H1 (cell line): ENCODE data around the gene C5AR1. TPM values are rescaled to one million over a fixed set of nuclear protein-coding genes. Genes with fewer than 3 reads are reported as not detected.

ENCODE experiments used
- CHD1 ChIP-seq: IDR thresholded peaks from 2 replicates; pipeline ENCODE4 v1.6.1; 2012; ENCODE audit warnings: low read depth, low read length, improper control_type of control experiment
- CHD2 ChIP-seq: IDR thresholded peaks from 2 replicates; pipeline ENCODE4 v1.6.1; 2012; ENCODE audit warnings: low read length, improper control_type of control experiment
- EGR1 ChIP-seq: IDR thresholded peaks from 2 replicates; pipeline ENCODE4 v1.6.1; 2011; ENCODE audit warnings: low read depth, low read length, borderline replicate concordance
- RAD21 ChIP-seq, 2 experiments: IDR thresholded peaks in 1 of 2; conservative IDR thresholded peaks in 1 of 2; 2 replicates each; pipeline ENCODE4 v1.6.1; 2011; ENCODE audit warnings: low read depth in 2 of 2, low read length in 2 of 2, improper control_type of control experiment in 1 of 2, inconsistent platforms in 1 of 2, mild to moderate bottlenecking in 1 of 2, moderate library complexity in 1 of 2
- SAP30 ChIP-seq: fragments of 300-600 bp; sonication (generic); IDR thresholded peaks from 2 replicates; pipeline ENCODE4 v1.7.1; 2012; ENCODE audit warnings: low read length, moderate library complexity, mild to moderate bottlenecking, inconsistent platforms; ENCODE audit not compliant: insufficient read depth, insufficient replicate concordance
- SP2 ChIP-seq: IDR thresholded peaks from 2 replicates; pipeline ENCODE4 v1.6.1; 2012; ENCODE audit warnings: mild to moderate bottlenecking, low read length, inconsistent platforms
- polyA plus RNA-seq, 7 experiments: library from polyadenylated mRNA; depleted of rRNA in 3 of 7; stranded (reverse) in 5 of 7; unstranded in 2 of 7; fragments of >200 nt in 5 of 7; fragments of 200-250 nt in 2 of 7; gene quantifications; 1 replicate in 5 of 7; 2 replicates in 1 of 7; 4 replicates in 1 of 7; pipeline versions ENCODE4 v1.2.1 to v1.2.3, GENCODE V29; 2011 to 2013; ENCODE audit warnings: missing spikeins in 2 of 7, mixed read lengths in 2 of 7
- total RNA-seq: library from RNA; stranded (reverse); fragmentation: NEBNext Ultra II Directional; extraction: Animal tissue kit (Norgen Biotek cat#: 25700); gene quantifications from 2 replicates; pipeline ENCODE4 v1.2.1, GENCODE V29; 2021

The C5AR1 gene
- total and polyA plus RNA-seq, 2 of the 8 experiments (the other 6 are each of a cell fraction or from before 2014, with no cell fraction given) = 0.20 TPM; not detected in 1

DNA sequence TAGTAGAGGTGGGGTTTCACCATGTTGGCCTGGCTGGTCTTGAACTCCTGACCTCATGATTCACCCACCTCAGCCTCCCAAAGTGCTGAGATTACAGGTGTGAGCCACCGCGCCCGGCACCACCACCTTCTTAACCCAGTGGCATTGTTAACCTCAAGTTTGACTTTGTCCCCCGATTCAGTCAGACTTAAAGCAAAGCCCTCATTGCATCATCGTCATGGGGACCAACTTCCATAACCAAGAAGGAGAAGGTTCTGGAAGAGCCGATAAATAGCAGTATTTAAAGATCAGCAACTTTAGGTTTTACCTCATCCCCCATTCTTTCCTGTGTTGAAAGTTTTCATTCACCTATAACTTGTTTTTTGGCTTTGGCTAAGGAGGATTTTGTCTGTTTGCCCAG, 41.6 kb upstream of the C5AR1 start (continued):
- TF ChIP-seq CHD2 (no peak), SAP30 (no peak), SP2 (no peak), CHD1 (no peak), EGR1 (no peak), RAD21 (IDR thresholded peaks at IDR 0.05 in 1 of 2, conservative IDR thresholded peaks at IDR 0.05 in 1 of 2; ENCODE audit: low read depth in 2 of 2, low read length in 2 of 2) (no peak)
